ENCODE results near the gene ZNF622. TPM values are rescaled to one million over a fixed set of nuclear protein-coding genes. Genes with fewer than 3 reads are reported as not detected.

The ZNF622 gene
- total and polyA plus RNA-seq, 12 donors = 29.6 to 103 (median 54.9) TPM

GRCh38 chr5:16431490-16431889 is 34.1 kb downstream of the ZNF622 start:
- H3K27me3 ChIP-seq = peaks cover 0 to under 1% (median 0%) of the 10 kb centered on the region in 7 donors
- TF ChIP-seq CTCF (IDR thresholded peaks at IDR 0.05) = no peak
- WGBS, 2 donors = 40 to 58% methylated on average over 2 of the region's 2 CpGs
- H3K4me1 ChIP-seq = peaks cover 0 to 7% (median 0%) of the 10 kb centered on the region in 9 donors
- DNase-seq (no peak), ATAC-seq (no peak)
- H3K36me3 ChIP-seq = no peaks in the 10 kb centered on the region
- intact Hi-C loops (cut with DNase I) = no loop called here
- no peaks in the 10 kb centered on the region for H3K9me3 ChIP-seq
- H3K4me3 ChIP-seq = no peak overlapping the region
- H3K27ac ChIP-seq = no peak overlapping the region

DNA sequence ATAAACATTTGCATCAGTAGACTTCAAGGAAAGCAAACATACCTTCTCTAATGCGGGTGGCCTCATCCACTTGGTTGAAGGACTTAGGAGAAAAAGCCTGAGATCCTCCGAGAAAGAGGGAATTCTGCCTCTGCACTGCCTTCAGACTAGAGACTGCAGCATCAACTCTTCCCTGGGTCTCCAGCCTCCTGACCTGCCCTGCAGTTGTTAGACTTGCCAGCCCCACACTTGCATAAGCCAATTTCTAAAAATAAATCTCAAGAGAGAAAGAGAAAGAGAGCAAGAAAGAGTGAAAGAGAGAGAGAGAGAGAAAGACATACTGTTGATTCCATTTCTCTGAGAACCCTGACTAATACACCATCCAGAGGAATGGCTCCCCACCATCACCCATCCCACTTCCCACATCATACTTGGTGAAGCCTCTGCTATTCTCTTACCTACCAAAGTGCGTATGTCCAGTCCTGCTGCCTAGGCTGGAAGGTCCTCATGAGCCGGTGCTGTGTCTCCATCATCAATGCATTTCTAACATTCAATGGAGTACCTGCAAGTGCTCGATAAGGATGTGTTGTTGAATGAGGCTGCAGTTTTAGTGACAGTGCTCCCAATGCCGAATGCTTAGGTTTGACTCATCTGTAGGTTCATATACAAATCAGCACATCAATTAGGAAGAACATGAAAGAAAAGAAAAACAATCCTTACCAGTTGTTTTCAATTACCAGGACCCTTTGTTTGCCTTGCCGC is 35.1 kb downstream of the ZNF622 start:
- Histone ChIP-seq H3K4me3 (no peak overlapping the region), H3K9me3 (no peaks in the 10 kb centered on the region), H3K27ac (no peak overlapping the region), H3K27me3 (peaks cover 0 to 4% (median 0%) of the 10 kb centered on the region in 7 donors), H3K36me3 (no peaks in the 10 kb centered on the region), H3K4me1 (peaks cover 0 to 7% (median 0%) of the 10 kb centered on the region in 9 donors)
- peak in 5 of 8 donors; percentile 47 to 72 (median 59) for ATAC-seq
- intact Hi-C loops (cut with DNase I) = no loop called here
- DNase-seq = no peak
- no peak for TF ChIP-seq CTCF (IDR thresholded peaks at IDR 0.05)
- 89 to 90% methylated on average over 7 of the region's 7 CpGs for WGBS, 2 donors

- peaks cover 0 to 4% (median 0%) of the 10 kb centered on the region in 7 donors for H3K27me3 ChIP-seq
- no peak overlapping the region for H3K4me3 ChIP-seq
- H3K4me1 ChIP-seq = peaks cover 0 to 7% (median 0%) of the 10 kb centered on the region in 9 donors
- 71 to 84% methylated on average over 4 of the region's 4 CpGs for whole genome bisulfite sequencing, 2 donors
- no peak overlapping the region for H3K27ac ChIP-seq
- ATAC-seq = no peak
- intact Hi-C loops (cut with DNase I) = no loop called here
- DNase-seq = no peak
- TF ChIP-seq CTCF (IDR thresholded peaks at IDR 0.05) = no peak
- no peaks in the 10 kb centered on the region for H3K36me3 ChIP-seq
- no peaks in the 10 kb centered on the region for H3K9me3 ChIP-seq
Measured at GRCh38 chr5:16428359-16428758, 37.2 kb downstream of the ZNF622 start.

- H3K36me3 ChIP-seq = no peaks in the 10 kb centered on the region
- H3K27me3 ChIP-seq = peaks cover 0 to 4% (median 0%) of the 10 kb centered on the region in 7 donors
- no peak overlapping the region for H3K4me3 ChIP-seq
- H3K9me3 ChIP-seq = no peaks in the 10 kb centered on the region
- ATAC-seq (no peak), DNase-seq (no peak)
- H3K27ac ChIP-seq = no peak overlapping the region
- no peak for TF ChIP-seq CTCF (IDR thresholded peaks at IDR 0.05)
- peaks cover 0 to 7% (median 0%) of the 10 kb centered on the region in 9 donors for H3K4me1 ChIP-seq
- WGBS, 2 donors = 40 to 45% methylated on average over 11 of the region's 11 CpGs
- intact Hi-C loops (cut with DNase I) = no loop called here
Measured at GRCh38 chr5:16427587-16427986, 38.0 kb downstream of the ZNF622 start.
